Measurements from ENCODE around the gene COTL1. TPM values are rescaled to one million over a fixed set of nuclear protein-coding genes. Genes with fewer than 3 reads are reported as not detected.

COTL1 gene
- total and polyA plus RNA-seq, 2 of the 13 experiments (the other 11 are each of a cell fraction or from before 2014, with no cell fraction given): 8.7 to 16.9 TPM

GRCh38 chr16:84540194-84540593, 77.7 kb downstream of the COTL1 start:
- BruUV-seq (replicated peaks): no TSS peak
- POLR2A ChIA-PET: no interaction called here
- Histone ChIP-seq H3K4me2 (ENCODE audit: low read depth, low read length) (no peak overlapping the region), H4K20me1 (ENCODE audit: insufficient read depth, low read length) (no peaks in the 10 kb centered on the region), H3K9ac (ENCODE audit: insufficient read depth, low read depth, low read length) (no peak overlapping the region), H3K9me3 (ENCODE audit: low read length) (no peaks in the 10 kb centered on the region), H3K4me3 (replicated peaks in 1 of 3; ENCODE audit: insufficient read depth in 1 of 3, low read depth in 2 of 3, low read length in 3 of 3) (no peak overlapping the region), H3K27ac (ENCODE audit: extremely low read length, insufficient read depth, low read length) (no peak overlapping the region), H3K79me2 (ENCODE audit: insufficient read depth, low read length) (no peaks in the 10 kb centered on the region), H3K27me3 (ENCODE audit: control insufficient read depth in 1 of 2, insufficient read depth in 2 of 2, low read length in 2 of 2) (peaks cover 0 to 8% of the 10 kb centered on the region in 2 experiments; a peak in 2 of 5 replicates), H3K36me3 (replicated peaks in 1 of 2; ENCODE audit: control insufficient read depth in 1 of 2, insufficient read depth in 2 of 2, low read length in 2 of 2) (no peaks in the 10 kb centered on the region), H2AFZ (ENCODE audit: low read length) (no peak overlapping the region), H3K4me1 (ENCODE audit: insufficient read depth, low read length) (peaks cover 49% of the 10 kb centered on the region)
- CTCF ChIA-PET (ENCODE audit: low intra/inter-chr PET ratio, low total read pairs): no interaction called here
- ATAC-seq (no peak), FAIRE-seq (no peak), DNase-seq (ENCODE audit: low spot score) (no peak)
- TF ChIP-seq HNF4A (CRISPR knock-in tag; IDR thresholded peaks at IDR 0.05) (0 out of 2 replicates have a peak, but pooled peaks have one; percentile 7), ZBTB10 (CRISPR knock-in tag; IDR thresholded peaks at IDR 0.05; ENCODE audit: borderline replicate concordance) (no peak), MTF2 (CRISPR knock-in tag; IDR thresholded peaks at IDR 0.05; ENCODE audit: borderline replicate concordance) (no peak), ZNF768 (CRISPR knock-in tag; IDR thresholded peaks at IDR 0.05) (peak; percentile 69)
- WGBS (ENCODE audit: low lambda C conversion rate): 88% methylated on average over 4 of the region's 4 CpGs
- intact Hi-C loops (cut with micrococcal nuclease; ENCODE audit: unreplicated experiment) (no loop called here), in situ Hi-C loops (cut with HindIII; ENCODE audit: extremely low pct_ligation_motif_present, low pct_unique_long_range_greater_than_20kb) (no loop called here)

GRCh38 chr16:84538222-84538840, 79.5 kb downstream of the COTL1 start:
- FAIRE-seq (no peak), DNase-seq (ENCODE audit: low spot score) (no peak), ATAC-seq (no peak)
- Histone ChIP-seq H3K9me3 (ENCODE audit: low read length) (no peaks in the 10 kb centered on the region), H3K79me2 (ENCODE audit: insufficient read depth, low read length) (no peaks in the 10 kb centered on the region), H3K27me3 (ENCODE audit: control insufficient read depth in 1 of 2, insufficient read depth in 2 of 2, low read length in 2 of 2) (0 out of 5 replicates have a peak, but pooled peaks cover 0 to 3% of the 10 kb centered on the region in 2 experiments), H4K20me1 (ENCODE audit: insufficient read depth, low read length) (no peaks in the 10 kb centered on the region), H3K36me3 (replicated peaks in 1 of 2; ENCODE audit: control insufficient read depth in 1 of 2, insufficient read depth in 2 of 2, low read length in 2 of 2) (no peaks in the 10 kb centered on the region), H2AFZ (ENCODE audit: low read length) (no peak overlapping the region), H3K4me3 (replicated peaks in 1 of 3; ENCODE audit: insufficient read depth in 1 of 3, low read depth in 2 of 3, low read length in 3 of 3) (no peak overlapping the region), H3K4me1 (ENCODE audit: insufficient read depth, low read length) (peaks cover 53% of the 10 kb centered on the region), H3K4me2 (ENCODE audit: low read depth, low read length) (no peak overlapping the region), H3K9ac (ENCODE audit: insufficient read depth, low read depth, low read length) (no peak overlapping the region), H3K27ac (ENCODE audit: extremely low read length, insufficient read depth, low read length) (no peak overlapping the region)
- no TSS peak for BruUV-seq (replicated peaks)
- CTCF ChIA-PET (ENCODE audit: low intra/inter-chr PET ratio, low total read pairs): no interaction called here
- 82% methylated on average over 6 of the region's 6 CpGs for WGBS (ENCODE audit: low lambda C conversion rate)
- intact Hi-C loops (cut with micrococcal nuclease; ENCODE audit: unreplicated experiment) (no loop called here), in situ Hi-C loops (cut with HindIII; ENCODE audit: extremely low pct_ligation_motif_present, low pct_unique_long_range_greater_than_20kb) (no loop called here)
- POLR2A ChIA-PET: no interaction called here
- TF ChIP-seq MED1 (CRISPR knock-in tag; IDR thresholded peaks at IDR 0.05) (no peak), FOSL1 (CRISPR knock-in tag; IDR thresholded peaks at IDR 0.05; ENCODE audit: borderline replicate concordance) (no peak), ZNF337 (CRISPR knock-in tag; IDR thresholded peaks at IDR 0.05; ENCODE audit: borderline replicate concordance, low read depth) (no peak), PLRG1 (conservative IDR thresholded peaks at IDR 0.05) (no peak), SPEN (CRISPR knock-in tag; IDR thresholded peaks at IDR 0.05; ENCODE audit: low read depth) (no peak)
